Stimulated activated CD4-positive, alpha-beta T cell treated with anti-CD3 and anti-CD28 coated beads, Interleukin-15, amount 100 ng/mL, for 24 hours (primary cell): Measurements from ENCODE around the gene TWSG1.

Source experiments
- DNase-seq: peaks from one replicate; pipeline ENCODE4 v3.0.0-alpha.2; 2020

The TWSG1 gene

DNA sequence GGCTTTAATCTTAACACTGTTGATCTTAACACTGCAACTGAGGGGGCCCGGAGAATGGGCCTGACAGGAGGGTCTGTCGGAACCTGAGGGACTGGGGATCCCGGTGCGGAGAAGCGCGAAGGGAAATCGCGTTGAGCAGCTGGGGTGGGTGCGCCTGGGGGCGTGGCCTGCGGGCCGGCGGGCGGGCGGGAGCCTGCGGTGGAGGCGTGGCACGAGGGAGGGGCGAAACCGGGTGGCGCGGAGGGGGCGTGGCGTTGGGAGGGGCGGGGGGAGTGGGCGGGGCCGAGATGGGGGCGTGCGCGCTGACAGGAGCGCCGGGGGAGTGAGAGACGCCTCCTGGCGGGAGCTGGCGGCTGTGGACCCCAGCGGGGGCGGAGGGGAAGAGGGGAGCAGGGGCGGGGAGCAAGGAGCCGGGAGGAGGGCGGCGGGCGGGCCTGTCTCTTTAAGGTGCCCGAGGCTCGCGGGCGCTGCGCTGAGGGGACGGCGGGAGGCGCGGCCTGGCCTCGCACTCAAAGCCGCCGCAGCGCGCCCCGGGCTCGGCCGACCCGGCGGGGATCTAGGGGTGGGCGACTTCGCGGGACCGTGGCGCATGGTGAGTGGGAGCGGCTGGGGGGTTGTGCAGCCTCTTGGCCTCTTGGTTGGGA lies at the start of gene TWSG1:
Gene TWSG1 (plus strand): TSS at position 445 of the 644 bp plus-strand sequence. CDS start 2,457 bp downstream, outside the sequence.
- DNase-seq: peak; percentile 94

DNA sequence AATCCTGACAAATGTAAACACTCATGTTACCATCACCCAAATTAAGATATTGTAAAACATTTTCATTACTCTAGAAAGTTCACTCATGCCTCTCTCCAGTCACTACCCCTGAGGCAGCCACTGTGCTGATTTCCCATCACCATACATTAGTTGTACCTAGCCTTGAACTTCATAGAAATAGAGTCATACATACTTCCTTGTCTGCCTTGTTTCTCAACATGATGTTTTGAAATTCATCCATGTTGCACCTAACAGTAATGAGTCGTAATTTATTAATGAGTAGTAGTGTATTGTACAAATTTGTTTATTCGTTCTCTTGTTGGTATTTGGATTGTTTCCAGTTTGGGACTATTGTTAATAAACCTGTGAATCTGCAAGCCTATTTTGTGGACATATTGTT lies 49.0 kb upstream of the TWSG1 start:
- no peak for DNase-seq

DNA sequence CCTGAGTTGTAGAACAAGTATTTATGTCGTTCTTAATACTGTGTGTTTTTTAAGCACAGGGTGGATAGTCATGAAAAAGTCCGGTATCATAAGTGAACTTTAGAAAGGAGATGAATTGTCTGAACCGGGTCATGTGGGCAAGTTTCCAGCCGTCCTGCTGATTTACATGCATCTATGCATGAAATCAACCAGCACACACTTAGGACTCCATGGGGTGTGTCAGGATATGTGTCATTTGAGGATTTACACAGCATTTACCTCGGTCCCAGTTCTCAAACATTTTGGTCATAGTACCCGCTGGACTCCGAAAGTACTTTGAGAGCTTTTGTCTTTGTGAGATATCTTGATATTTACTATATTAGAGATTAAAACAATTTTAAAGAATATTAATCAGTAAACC lies 47.5 kb upstream of the TWSG1 start:
- DNase-seq: no peak

GRCh38 chr18:9289698-9290097 lies 44.9 kb upstream of the TWSG1 start:
- DNase-seq: no peak

GRCh38 chr18:9290156-9290555 lies 44.4 kb upstream of the TWSG1 start:
- no peak for DNase-seq

- DNase-seq: no peak
These were observed 42.5 kb upstream of the TWSG1 start for GRCh38 chr18:9292047-9292446.

GRCh38 chr18:9293948-9294347 lies 40.6 kb upstream of the TWSG1 start:
- DNase-seq: no peak

GRCh38 chr18:9296233-9297006 lies 38.2 kb upstream of the TWSG1 start:
- DNase-seq: no peak

GRCh38 chr18:9297007-9297393 lies 37.6 kb upstream of the TWSG1 start:
- DNase-seq: no peak

DNA sequence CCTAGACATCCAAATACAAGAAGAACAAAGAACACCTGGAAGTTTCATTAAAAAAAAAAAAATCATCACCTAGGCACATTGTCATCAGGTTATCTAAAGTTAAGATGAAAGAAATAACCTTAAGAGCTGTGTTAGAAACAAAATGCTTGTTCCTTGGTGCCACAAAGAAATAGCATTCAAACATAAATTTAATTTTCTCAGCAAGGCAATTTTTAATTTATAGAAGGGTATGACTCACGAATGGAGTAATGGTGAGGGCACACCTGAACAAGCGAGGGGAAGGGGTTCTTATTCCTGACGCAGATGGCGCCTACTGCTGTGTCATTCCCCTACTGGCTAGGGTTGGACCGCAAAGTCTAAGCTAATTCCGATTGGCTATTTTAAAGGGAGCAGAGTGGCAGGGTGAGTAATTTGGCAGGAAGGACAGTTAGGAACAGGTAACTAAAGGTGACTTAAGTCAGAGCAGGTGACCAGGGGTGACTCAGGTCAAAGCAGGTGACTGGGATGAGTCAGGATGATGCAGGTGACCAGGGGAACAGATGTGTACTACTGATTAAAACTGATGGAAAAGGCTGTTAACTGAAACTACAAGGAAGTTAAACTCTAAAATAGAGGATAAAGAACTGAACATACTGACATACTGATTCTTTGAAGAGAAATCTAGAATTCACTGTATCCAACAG lies 30.0 kb upstream of the TWSG1 start:
- no peak for DNase-seq

GRCh38 chr18:9319333-9319732 lies 15.2 kb upstream of the TWSG1 start:
- no peak for DNase-seq

DNA sequence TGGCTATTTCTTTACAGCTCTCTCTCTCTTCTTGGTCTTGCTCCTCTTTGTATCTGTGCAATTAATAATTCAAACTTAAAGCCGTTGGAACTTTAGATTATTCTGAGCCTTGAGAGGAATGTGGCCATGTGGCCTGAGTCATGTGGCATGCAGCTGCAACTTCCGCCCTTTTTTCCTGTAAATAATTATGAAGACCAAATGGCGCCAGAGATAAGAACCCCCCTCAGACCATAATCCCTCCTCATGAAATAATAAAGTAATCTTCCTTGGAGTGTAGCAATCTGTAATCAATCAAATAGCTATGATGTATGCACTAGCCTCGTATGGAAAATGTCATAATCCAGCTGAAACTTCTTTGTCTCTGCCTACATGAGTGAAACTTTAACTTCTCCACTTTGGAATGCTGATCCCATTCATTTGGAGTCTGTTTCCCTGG lies 13.5 kb upstream of the TWSG1 start:
- no peak for DNase-seq

DNA sequence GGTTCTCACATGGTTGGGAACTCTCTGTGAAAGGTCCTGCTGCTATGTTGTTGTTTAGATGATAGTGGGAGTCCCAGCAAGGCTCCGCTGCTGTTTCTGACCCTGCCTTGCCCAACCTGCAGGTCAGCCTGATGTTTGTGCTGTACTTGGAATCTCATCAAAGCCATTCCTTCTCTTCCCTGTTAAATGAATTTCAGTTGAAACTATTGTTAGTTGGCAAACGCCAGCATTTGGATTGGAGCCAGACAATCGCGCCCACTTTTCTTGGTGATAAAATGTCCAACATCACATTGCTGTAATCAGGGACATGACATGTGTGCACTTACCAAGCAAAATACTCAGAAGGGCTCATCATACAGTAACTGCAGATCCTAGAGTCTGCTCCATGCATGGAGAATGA lies 12.8 kb upstream of the TWSG1 start:
- DNase-seq: no peak

GRCh38 chr18:9322744-9323143 lies 11.8 kb upstream of the TWSG1 start:
- no peak for DNase-seq

- DNase-seq: no peak
These were observed 10.7 kb upstream of the TWSG1 start for GRCh38 chr18:9323750-9324445.

- DNase-seq: no peak
These were observed 8.9 kb upstream of the TWSG1 start for GRCh38 chr18:9325716-9326115.

- DNase-seq: no peak
These were observed 5.8 kb upstream of the TWSG1 start for GRCh38 chr18:9328776-9329175.

GRCh38 chr18:9329471-9329870 lies 5.1 kb upstream of the TWSG1 start:
- DNase-seq: no peak

- DNase-seq: no peak
These were observed 4.2 kb upstream of the TWSG1 start for GRCh38 chr18:9330419-9330818.

GRCh38 chr18:9333441-9334328 lies 888 bp upstream of the TWSG1 start:
- no peak for DNase-seq

DNA sequence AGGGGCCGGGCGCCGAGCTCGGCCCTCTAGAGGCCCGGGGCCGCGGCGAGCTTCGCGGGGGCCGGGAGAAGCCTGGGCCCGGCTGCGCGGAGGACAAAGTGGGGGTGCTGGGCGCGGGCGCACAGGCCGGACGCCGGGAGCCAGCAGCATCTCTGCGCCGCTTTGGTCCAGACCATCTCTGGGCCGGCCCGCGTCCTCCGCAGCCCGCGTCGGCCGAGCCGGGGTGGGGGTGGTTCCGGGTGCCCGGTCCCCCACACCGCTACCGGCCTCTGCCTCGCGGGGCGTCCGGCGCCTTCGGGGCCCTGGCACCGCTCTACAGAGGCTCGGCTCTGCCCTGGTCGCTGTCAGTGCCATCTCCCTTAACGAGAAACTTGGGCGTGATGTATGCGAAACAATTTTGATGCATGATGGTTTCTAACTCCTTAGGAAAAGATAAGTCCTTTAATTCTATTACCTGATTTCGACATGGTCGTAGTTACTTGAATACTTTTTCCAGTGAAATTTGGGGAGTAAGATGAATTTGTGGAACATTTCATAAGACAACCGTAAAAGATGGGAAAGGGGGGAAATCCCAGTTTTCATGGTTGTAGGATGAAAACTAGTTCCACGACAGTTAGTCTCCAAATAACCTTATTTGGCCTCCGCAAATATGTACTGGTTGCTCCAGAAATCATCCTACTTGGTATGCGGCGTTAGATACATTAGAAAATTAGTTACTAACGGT lies 562 bp downstream of the TWSG1 start:
- DNase-seq: peak; percentile 58

GRCh38 chr18:9335697-9336045 lies 1.1 kb downstream of the TWSG1 start:
- no peak for DNase-seq
